Measurements from ENCODE around the gene TYROBP.
"Not testable (repeated sequence)": the region's sequence is repeated elsewhere in the genome, so short reads cannot be mapped to it uniquely, and the experiment has no call there.

TYROBP gene

GRCh38 chr19:35872180-35872579 is 35.9 kb downstream of the TYROBP start:
- peaks cover 8 to 16% of the 10 kb centered on the region in 2 donors for H3K4me1 ChIP-seq (ENCODE audit: control insufficient read depth in 1 of 2, insufficient read depth in 2 of 2, low read length in 2 of 2)
- no peaks in the 10 kb centered on the region for H3K36me3 ChIP-seq (ENCODE audit: control insufficient read depth in 1 of 2, insufficient read depth in 2 of 2, low read length in 2 of 2)
- H3K27me3 ChIP-seq (ENCODE audit: control insufficient read depth in 1 of 2, insufficient read depth in 2 of 2, low read length in 2 of 2): peaks cover 17 to 19% of the 10 kb centered on the region in 2 donors
- no peak overlapping the region for H3K9ac ChIP-seq (ENCODE audit: low read depth in 1 of 2, low read length in 2 of 2)
- no peak overlapping the region for H3K4me3 ChIP-seq (ENCODE audit: low read depth in 1 of 2, low read length in 2 of 2)
- no peaks in the 10 kb centered on the region for H3K9me3 ChIP-seq (ENCODE audit: control insufficient read depth in 1 of 2, low read length in 2 of 2)
- no peak overlapping the region for H3K27ac ChIP-seq (ENCODE audit: low read depth, low read length)

- H3K4me1 ChIP-seq (ENCODE audit: control insufficient read depth in 1 of 2, insufficient read depth in 2 of 2, low read length in 2 of 2): peaks cover 8 to 16% of the 10 kb centered on the region in 2 donors
- no peaks in the 10 kb centered on the region for H3K36me3 ChIP-seq (ENCODE audit: control insufficient read depth in 1 of 2, insufficient read depth in 2 of 2, low read length in 2 of 2)
- no peak overlapping the region for H3K27ac ChIP-seq (ENCODE audit: low read depth, low read length)
- no peak overlapping the region for H3K9ac ChIP-seq (ENCODE audit: low read depth in 1 of 2, low read length in 2 of 2)
- H3K27me3 ChIP-seq (ENCODE audit: control insufficient read depth in 1 of 2, insufficient read depth in 2 of 2, low read length in 2 of 2): peaks cover 17 to 19% of the 10 kb centered on the region in 2 donors
- no peak overlapping the region for H3K4me3 ChIP-seq (ENCODE audit: low read depth in 1 of 2, low read length in 2 of 2)
- no peaks in the 10 kb centered on the region for H3K9me3 ChIP-seq (ENCODE audit: control insufficient read depth in 1 of 2, low read length in 2 of 2)
Observed at GRCh38 chr19:35871611-35872010, 36.5 kb downstream of the TYROBP start.

GRCh38 chr19:35870798-35871197 is 37.3 kb downstream of the TYROBP start:
- Histone ChIP-seq H3K27me3 (ENCODE audit: control insufficient read depth in 1 of 2, insufficient read depth in 2 of 2, low read length in 2 of 2) (peaks cover 14 to 20% of the 10 kb centered on the region in 2 donors), H3K36me3 (ENCODE audit: control insufficient read depth in 1 of 2, insufficient read depth in 2 of 2, low read length in 2 of 2) (no peaks in the 10 kb centered on the region), H3K27ac (ENCODE audit: low read depth, low read length) (no peak overlapping the region), H3K9ac (ENCODE audit: low read depth in 1 of 2, low read length in 2 of 2) (no peak overlapping the region), H3K4me1 (ENCODE audit: control insufficient read depth in 1 of 2, insufficient read depth in 2 of 2, low read length in 2 of 2) (peaks cover 8 to 16% of the 10 kb centered on the region in 2 donors), H3K9me3 (ENCODE audit: control insufficient read depth in 1 of 2, low read length in 2 of 2) (no peaks in the 10 kb centered on the region), H3K4me3 (ENCODE audit: low read depth in 1 of 2, low read length in 2 of 2) (no peak overlapping the region)

GRCh38 chr19:35870124-35870736 is 37.9 kb downstream of the TYROBP start:
- not testable (repeated sequence) for H3K9me3 ChIP-seq (ENCODE audit: control insufficient read depth in 1 of 2, low read length in 2 of 2); H3K36me3 ChIP-seq (ENCODE audit: control insufficient read depth in 1 of 2, insufficient read depth in 2 of 2, low read length in 2 of 2); H3K27ac ChIP-seq (ENCODE audit: low read depth, low read length); H3K9ac ChIP-seq (ENCODE audit: low read depth in 1 of 2, low read length in 2 of 2)
- Histone ChIP-seq H3K4me1 (ENCODE audit: control insufficient read depth in 1 of 2, insufficient read depth in 2 of 2, low read length in 2 of 2) (peaks cover 8 to 16% of the 10 kb centered on the region in 2 donors), H3K27me3 (ENCODE audit: control insufficient read depth in 1 of 2, insufficient read depth in 2 of 2, low read length in 2 of 2) (peaks cover 14 to 22% of the 10 kb centered on the region in 2 donors), H3K4me3 (ENCODE audit: low read depth in 1 of 2, low read length in 2 of 2) (peak overlapping the region; percentile 22 to 28)

GRCh38 chr19:35869327-35870123 is 38.6 kb downstream of the TYROBP start:
- Histone ChIP-seq H3K27me3 (ENCODE audit: control insufficient read depth in 1 of 2, insufficient read depth in 2 of 2, low read length in 2 of 2) (peaks cover 14 to 22% of the 10 kb centered on the region in 2 donors), H3K9ac (ENCODE audit: low read depth in 1 of 2, low read length in 2 of 2) (no peak overlapping the region), H3K4me3 (ENCODE audit: low read depth in 1 of 2, low read length in 2 of 2) (peak overlapping the region; percentile 28 to 43)

GRCh38 chr19:35868823-35869326 is 39.2 kb downstream of the TYROBP start:
- Histone ChIP-seq H3K27ac (ENCODE audit: low read depth, low read length) (no peak overlapping the region), H3K27me3 (ENCODE audit: control insufficient read depth in 1 of 2, insufficient read depth in 2 of 2, low read length in 2 of 2) (peaks cover 14 to 22% of the 10 kb centered on the region in 2 donors), H3K36me3 (ENCODE audit: control insufficient read depth in 1 of 2, insufficient read depth in 2 of 2, low read length in 2 of 2) (no peaks in the 10 kb centered on the region), H3K4me3 (ENCODE audit: low read depth in 1 of 2, low read length in 2 of 2) (peak overlapping the region; percentile 16 to 43), H3K9ac (ENCODE audit: low read depth in 1 of 2, low read length in 2 of 2) (no peak overlapping the region), H3K4me1 (ENCODE audit: control insufficient read depth in 1 of 2, insufficient read depth in 2 of 2, low read length in 2 of 2) (peaks cover 8 to 16% of the 10 kb centered on the region in 2 donors), H3K9me3 (ENCODE audit: control insufficient read depth in 1 of 2, low read length in 2 of 2) (no peaks in the 10 kb centered on the region)

More at GRCh38 chr19:35869327-35870123, 38.6 kb downstream of the TYROBP start:
- H3K27ac ChIP-seq (ENCODE audit: low read depth, low read length): no peak overlapping the region
- no peaks in the 10 kb centered on the region for H3K36me3 ChIP-seq (ENCODE audit: control insufficient read depth in 1 of 2, insufficient read depth in 2 of 2, low read length in 2 of 2)
- no peaks in the 10 kb centered on the region for H3K9me3 ChIP-seq (ENCODE audit: control insufficient read depth in 1 of 2, low read length in 2 of 2)
- peaks cover 8 to 16% of the 10 kb centered on the region in 2 donors for H3K4me1 ChIP-seq (ENCODE audit: control insufficient read depth in 1 of 2, insufficient read depth in 2 of 2, low read length in 2 of 2)

GRCh38 chr19:35868172-35868822 is 39.8 kb downstream of the TYROBP start, which contains the start of gene APLP1:
Gene APLP1 (plus strand): TSS chr19:35868574. CDS start chr19:35868637, 63 bp downstream.
- Histone ChIP-seq H3K4me3 (ENCODE audit: low read depth in 1 of 2, low read length in 2 of 2) (peak within 1 kb of the TSS; percentile 16 to 43), H3K9ac (ENCODE audit: low read depth in 1 of 2, low read length in 2 of 2) (no peak within 1 kb of the TSS), H3K27me3 (ENCODE audit: control insufficient read depth in 1 of 2, insufficient read depth in 2 of 2, low read length in 2 of 2) (peaks cover 14 to 22% of the 10 kb centered on the region in 2 donors), H3K36me3 (ENCODE audit: control insufficient read depth in 1 of 2, insufficient read depth in 2 of 2, low read length in 2 of 2) (no peaks in the 10 kb centered on the region), H3K4me1 (ENCODE audit: control insufficient read depth in 1 of 2, insufficient read depth in 2 of 2, low read length in 2 of 2) (peaks cover 8 to 16% of the 10 kb centered on the region in 2 donors), H3K9me3 (ENCODE audit: control insufficient read depth in 1 of 2, low read length in 2 of 2) (no peaks in the 10 kb centered on the region), H3K27ac (ENCODE audit: low read depth, low read length) (no peak within 1 kb of the TSS)

- Histone ChIP-seq H3K4me1 (ENCODE audit: control insufficient read depth in 1 of 2, insufficient read depth in 2 of 2, low read length in 2 of 2) (no peaks in the 10 kb centered on the region), H3K4me3 (ENCODE audit: low read depth in 1 of 2, low read length in 2 of 2) (no peak overlapping the region), H3K27ac (ENCODE audit: low read depth, low read length) (no peak overlapping the region), H3K36me3 (ENCODE audit: control insufficient read depth in 1 of 2, insufficient read depth in 2 of 2, low read length in 2 of 2) (no peaks in the 10 kb centered on the region), H3K9me3 (ENCODE audit: control insufficient read depth in 1 of 2, low read length in 2 of 2) (no peaks in the 10 kb centered on the region), H3K27me3 (ENCODE audit: control insufficient read depth in 1 of 2, insufficient read depth in 2 of 2, low read length in 2 of 2) (peaks cover 25 to 34% of the 10 kb centered on the region in 2 donors), H3K9ac (ENCODE audit: low read depth in 1 of 2, low read length in 2 of 2) (no peak overlapping the region)
Observed at GRCh38 chr19:35863018-35863417, 45.1 kb downstream of the TYROBP start.

GRCh38 chr19:35862528-35862927 is 45.6 kb downstream of the TYROBP start:
- Histone ChIP-seq H3K27me3 (ENCODE audit: control insufficient read depth in 1 of 2, insufficient read depth in 2 of 2, low read length in 2 of 2) (peaks cover 21 to 29% of the 10 kb centered on the region in 2 donors), H3K9me3 (ENCODE audit: control insufficient read depth in 1 of 2, low read length in 2 of 2) (no peaks in the 10 kb centered on the region), H3K4me1 (ENCODE audit: control insufficient read depth in 1 of 2, insufficient read depth in 2 of 2, low read length in 2 of 2) (no peaks in the 10 kb centered on the region), H3K4me3 (ENCODE audit: low read depth in 1 of 2, low read length in 2 of 2) (no peak overlapping the region), H3K27ac (ENCODE audit: low read depth, low read length) (no peak overlapping the region), H3K36me3 (ENCODE audit: control insufficient read depth in 1 of 2, insufficient read depth in 2 of 2, low read length in 2 of 2) (no peaks in the 10 kb centered on the region), H3K9ac (ENCODE audit: low read depth in 1 of 2, low read length in 2 of 2) (no peak overlapping the region)
